ENCODE measurements around the gene PTTG2.

DNA sequence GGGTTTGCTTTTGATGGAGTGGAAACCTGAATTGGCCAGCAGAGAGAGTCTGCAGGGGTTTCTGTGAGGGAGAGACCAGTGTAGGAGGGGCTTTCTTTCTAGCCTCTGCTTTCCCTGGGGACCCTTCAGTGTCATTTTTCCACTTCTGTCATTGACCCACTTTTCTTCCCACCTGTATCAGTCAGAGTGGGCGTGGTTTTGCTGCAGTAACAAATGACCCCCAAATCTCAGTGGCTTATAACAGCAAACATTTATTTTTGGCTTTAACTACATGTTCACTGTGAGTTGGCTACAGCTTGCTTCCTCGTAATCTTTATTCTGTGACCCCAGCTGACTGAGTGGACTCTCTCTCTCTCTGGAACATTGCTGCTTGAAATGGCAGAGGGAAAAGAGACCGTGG lies 25.6 kb upstream of the PTTG2 start:
- TF ChIP-seq, protein P1, sequence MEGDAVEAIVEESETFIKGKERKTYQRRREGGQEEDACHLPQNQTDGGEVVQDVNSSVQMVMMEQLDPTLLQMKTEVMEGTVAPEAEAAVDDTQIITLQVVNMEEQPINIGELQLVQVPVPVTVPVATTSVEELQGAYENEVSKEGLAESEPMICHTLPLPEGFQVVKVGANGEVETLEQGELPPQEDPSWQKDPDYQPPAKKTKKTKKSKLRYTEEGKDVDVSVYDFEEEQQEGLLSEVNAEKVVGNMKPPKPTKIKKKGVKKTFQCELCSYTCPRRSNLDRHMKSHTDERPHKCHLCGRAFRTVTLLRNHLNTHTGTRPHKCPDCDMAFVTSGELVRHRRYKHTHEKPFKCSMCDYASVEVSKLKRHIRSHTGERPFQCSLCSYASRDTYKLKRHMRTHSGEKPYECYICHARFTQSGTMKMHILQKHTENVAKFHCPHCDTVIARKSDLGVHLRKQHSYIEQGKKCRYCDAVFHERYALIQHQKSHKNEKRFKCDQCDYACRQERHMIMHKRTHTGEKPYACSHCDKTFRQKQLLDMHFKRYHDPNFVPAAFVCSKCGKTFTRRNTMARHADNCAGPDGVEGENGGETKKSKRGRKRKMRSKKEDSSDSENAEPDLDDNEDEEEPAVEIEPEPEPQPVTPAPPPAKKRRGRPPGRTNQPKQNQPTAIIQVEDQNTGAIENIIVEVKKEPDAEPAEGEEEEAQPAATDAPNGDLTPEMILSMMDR (IDR thresholded peaks at IDR 0.05) = no peak
- no peak for TF ChIP-seq POLR2AphosphoS5 (IDR thresholded peaks at IDR 0.05)
- no peak for TF ChIP-seq EP300 (IDR thresholded peaks at IDR 0.05)

Measured in gastroesophageal sphincter (tissue), 3 donors.